Psoas muscle (tissue), 8 donors: ENCODE data around the gene APPL1. TPM values are rescaled to one million over a fixed set of nuclear protein-coding genes. Genes with fewer than 3 reads are reported as not detected.

Experiments
- ATAC-seq, 4 donors: fragments of 200-7000 bp; cut with Tn5 transposase; one replicate each; pipeline ENCODE4 v1.9.1; 2020; ENCODE audit warnings: moderate library complexity in 3 of 4, mild to moderate bottlenecking in 2 of 4
- DNase-seq, 2 donors: peaks; one replicate each; pipeline ENCODE4 v3.0.0-alpha.2; 2020
- H3K27ac ChIP-seq: fragments of 200-600 bp; one replicate; pipeline ENCODE4 v1.8.0; 2022
- H3K27me3 ChIP-seq, 3 donors: fragments of 200-600 bp in 1 of 3; one replicate each; pipeline versions ENCODE4 v1.6.1 to v1.8.0; 2013 to 2022; ENCODE audit warnings: low read length in 2 of 3, mild to moderate bottlenecking in 2 of 3, moderate library complexity in 1 of 3; ENCODE audit not compliant: insufficient read depth in 3 of 3
- H3K36me3 ChIP-seq, 2 donors: fragments of 200-600 bp in 1 of 2; one replicate each; pipeline versions ENCODE4 v1.6.1 to v1.8.0; 2013 to 2022; ENCODE audit warnings: low read depth in 1 of 2, mild to moderate bottlenecking in 1 of 2, moderate library complexity in 1 of 2; ENCODE audit not compliant: insufficient read depth in 1 of 2
- H3K4me1 ChIP-seq: fragments of 200-600 bp; one replicate; pipeline ENCODE4 v1.8.0; 2022
- H3K4me3 ChIP-seq: fragments of 200-600 bp; one replicate; pipeline ENCODE4 v1.8.0; 2022; ENCODE audit warnings: mild to moderate bottlenecking
- H3K9me3 ChIP-seq: fragments of 200-600 bp; one replicate; pipeline ENCODE4 v1.8.0; 2022
- WGBS, 3 donors: extraction: QIAGEN DNeasy Blood & Tissue Kit; methylation state at CpG; one replicate each; pipeline versions ENCODE4 v1.1.6 to v1.1.7; 2013; 5-methylcytosine and 5-hydroxymethylcytosine counted together
- intact Hi-C, 2 donors: fragments of 100-400 bp; cut with DNase I; formaldehyde crosslinking; loops; one replicate each; pipeline versions ENCODE4 v1.11.0 to v1.14.2; 2022
- long read RNA-seq, 2 donors: library from polyadenylated mRNA; unstranded; transcript quantifications; one replicate each; pipeline ENCODE4 v2.0.0, GENCODE V29; 2021
- polyA plus RNA-seq, 3 donors: library from polyadenylated mRNA; stranded (reverse); fragments of 200-250 nt; gene quantifications; one replicate each; pipeline ENCODE4 v1.2.3, GENCODE V29; 2013
- total RNA-seq, 4 donors: library from RNA; stranded (reverse); fragmentation: NEBNext Ultra II Directional in 2 of 4; extraction: Animal tissue kit (Norgen Biotek cat#: 25700) in 2 of 4; gene quantifications; one replicate each; pipeline versions ENCODE4 v1.2.1 to v1.2.4, GENCODE V29; 2021 to 2023
- TF ChIP-seq, protein P1 (sequence below): fragments of 200-600 bp; IDR thresholded peaks from one replicate; pipeline ENCODE4 v1.8.0; 2022; ENCODE audit warnings: antibody characterized with exemption
- donor health status: healthy with polysubstance abuse.
- donor health status: DM: no; HTN: no; CAD: no; lungs with moderate emphysema.
- donor health status: Bipolar disorder and iron deficiency.
- donor health status: healthy.
- donor health status: DM: yes; HTN: yes; CAD: no.
- donor health status: DM: no; HTN: no; CAD: no.
- donor health status: DM: no; HTN: no; CAD: no.
- donor health status: DM: yes; HTN: yes; CAD: no.

The APPL1 gene, protein sequence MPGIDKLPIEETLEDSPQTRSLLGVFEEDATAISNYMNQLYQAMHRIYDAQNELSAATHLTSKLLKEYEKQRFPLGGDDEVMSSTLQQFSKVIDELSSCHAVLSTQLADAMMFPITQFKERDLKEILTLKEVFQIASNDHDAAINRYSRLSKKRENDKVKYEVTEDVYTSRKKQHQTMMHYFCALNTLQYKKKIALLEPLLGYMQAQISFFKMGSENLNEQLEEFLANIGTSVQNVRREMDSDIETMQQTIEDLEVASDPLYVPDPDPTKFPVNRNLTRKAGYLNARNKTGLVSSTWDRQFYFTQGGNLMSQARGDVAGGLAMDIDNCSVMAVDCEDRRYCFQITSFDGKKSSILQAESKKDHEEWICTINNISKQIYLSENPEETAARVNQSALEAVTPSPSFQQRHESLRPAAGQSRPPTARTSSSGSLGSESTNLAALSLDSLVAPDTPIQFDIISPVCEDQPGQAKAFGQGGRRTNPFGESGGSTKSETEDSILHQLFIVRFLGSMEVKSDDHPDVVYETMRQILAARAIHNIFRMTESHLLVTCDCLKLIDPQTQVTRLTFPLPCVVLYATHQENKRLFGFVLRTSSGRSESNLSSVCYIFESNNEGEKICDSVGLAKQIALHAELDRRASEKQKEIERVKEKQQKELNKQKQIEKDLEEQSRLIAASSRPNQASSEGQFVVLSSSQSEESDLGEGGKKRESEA
- total RNA-seq, result 10 to 100 TPM; 34.9 to 56.4 (median 50.9) TPM
- polyA plus RNA-seq, result 10 to 100 TPM; 14.4 to 50.0 (median 15.4) TPM
- long read RNA-seq, donor 1, full-length matches to known transcripts, result 13 of 43 reads
- long read RNA-seq, donor 1, partial matches to known transcripts, result 21 of 43 reads
- long read RNA-seq, donor 1, other reads (novel, unspliced or antisense), result 9 of 43 reads
- long read RNA-seq, donor 2, full-length matches to known transcripts, result 28 of 103 reads
- long read RNA-seq, donor 2, partial matches to known transcripts, result 52 of 103 reads
- long read RNA-seq, donor 2, other reads (novel, unspliced or antisense), result 23 of 103 reads

DNA sequence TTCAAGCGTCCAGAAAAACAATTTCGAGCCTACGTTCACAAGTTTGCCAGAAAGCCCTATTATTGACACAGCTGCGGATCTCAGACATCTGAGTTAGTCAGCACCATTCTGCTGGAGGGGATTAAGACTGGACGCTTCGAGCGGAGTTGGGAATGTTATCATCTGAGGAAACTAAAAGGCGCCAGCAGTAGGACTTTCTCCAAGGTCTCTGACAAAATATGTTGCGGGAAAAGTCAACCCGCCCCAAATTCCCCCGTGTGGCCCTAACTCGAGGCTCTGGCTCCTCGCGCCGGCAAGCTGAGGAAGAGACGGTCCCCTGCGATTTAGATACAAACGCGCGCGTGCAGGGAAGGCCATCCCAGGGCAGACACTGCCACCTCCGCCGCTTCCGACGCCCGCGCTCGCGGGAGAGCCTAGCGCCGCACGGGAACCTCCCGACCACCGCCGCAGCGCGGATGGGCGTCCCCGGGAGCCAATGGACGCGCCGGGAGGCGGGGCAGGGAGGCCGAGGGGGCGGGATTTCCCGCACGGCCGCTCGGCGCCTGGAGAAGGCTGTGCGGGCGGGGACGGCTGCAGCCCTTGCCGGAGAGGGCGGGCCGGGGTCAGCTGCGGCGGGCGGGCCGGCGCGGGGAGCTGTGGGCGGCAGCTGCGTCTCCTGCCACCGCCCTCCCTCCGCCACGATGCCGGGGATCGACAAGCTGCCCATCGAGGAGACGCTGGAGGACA is at the start of gene APPL1:
TSS of gene APPL1 (plus strand) at position 526 of the 726 bp plus-strand sequence. CDS start at position 681, 155 bp downstream.
- Histone ChIP-seq H3K9me3 (no peaks in the 10 kb centered on the region), H3K27me3 (no peaks in the 10 kb centered on the region), H3K27ac (peak within 1 kb of the TSS; percentile 98), H3K4me3 (peak within 1 kb of the TSS; percentile 89), H3K36me3 (no peaks in the 10 kb centered on the region), H3K4me1 (peaks cover 20% of the 10 kb centered on the region)
- DNase-seq (peak; percentile 94 to 96), ATAC-seq (peak; percentile 95 to 98 (median 97))
- WGBS, 3 donors, result 0% methylated on average over 38 to 71 of the region's 71 CpGs
- TF ChIP-seq, protein P1, sequence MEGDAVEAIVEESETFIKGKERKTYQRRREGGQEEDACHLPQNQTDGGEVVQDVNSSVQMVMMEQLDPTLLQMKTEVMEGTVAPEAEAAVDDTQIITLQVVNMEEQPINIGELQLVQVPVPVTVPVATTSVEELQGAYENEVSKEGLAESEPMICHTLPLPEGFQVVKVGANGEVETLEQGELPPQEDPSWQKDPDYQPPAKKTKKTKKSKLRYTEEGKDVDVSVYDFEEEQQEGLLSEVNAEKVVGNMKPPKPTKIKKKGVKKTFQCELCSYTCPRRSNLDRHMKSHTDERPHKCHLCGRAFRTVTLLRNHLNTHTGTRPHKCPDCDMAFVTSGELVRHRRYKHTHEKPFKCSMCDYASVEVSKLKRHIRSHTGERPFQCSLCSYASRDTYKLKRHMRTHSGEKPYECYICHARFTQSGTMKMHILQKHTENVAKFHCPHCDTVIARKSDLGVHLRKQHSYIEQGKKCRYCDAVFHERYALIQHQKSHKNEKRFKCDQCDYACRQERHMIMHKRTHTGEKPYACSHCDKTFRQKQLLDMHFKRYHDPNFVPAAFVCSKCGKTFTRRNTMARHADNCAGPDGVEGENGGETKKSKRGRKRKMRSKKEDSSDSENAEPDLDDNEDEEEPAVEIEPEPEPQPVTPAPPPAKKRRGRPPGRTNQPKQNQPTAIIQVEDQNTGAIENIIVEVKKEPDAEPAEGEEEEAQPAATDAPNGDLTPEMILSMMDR, result no peak
- intact Hi-C loops, result loop anchor here (5.0 to 10.0 kb wide), 4 partner anchors 55 to 233 kb away; partner anchors contain the start of gene IL17RD (in 1 of the 2)

DNA sequence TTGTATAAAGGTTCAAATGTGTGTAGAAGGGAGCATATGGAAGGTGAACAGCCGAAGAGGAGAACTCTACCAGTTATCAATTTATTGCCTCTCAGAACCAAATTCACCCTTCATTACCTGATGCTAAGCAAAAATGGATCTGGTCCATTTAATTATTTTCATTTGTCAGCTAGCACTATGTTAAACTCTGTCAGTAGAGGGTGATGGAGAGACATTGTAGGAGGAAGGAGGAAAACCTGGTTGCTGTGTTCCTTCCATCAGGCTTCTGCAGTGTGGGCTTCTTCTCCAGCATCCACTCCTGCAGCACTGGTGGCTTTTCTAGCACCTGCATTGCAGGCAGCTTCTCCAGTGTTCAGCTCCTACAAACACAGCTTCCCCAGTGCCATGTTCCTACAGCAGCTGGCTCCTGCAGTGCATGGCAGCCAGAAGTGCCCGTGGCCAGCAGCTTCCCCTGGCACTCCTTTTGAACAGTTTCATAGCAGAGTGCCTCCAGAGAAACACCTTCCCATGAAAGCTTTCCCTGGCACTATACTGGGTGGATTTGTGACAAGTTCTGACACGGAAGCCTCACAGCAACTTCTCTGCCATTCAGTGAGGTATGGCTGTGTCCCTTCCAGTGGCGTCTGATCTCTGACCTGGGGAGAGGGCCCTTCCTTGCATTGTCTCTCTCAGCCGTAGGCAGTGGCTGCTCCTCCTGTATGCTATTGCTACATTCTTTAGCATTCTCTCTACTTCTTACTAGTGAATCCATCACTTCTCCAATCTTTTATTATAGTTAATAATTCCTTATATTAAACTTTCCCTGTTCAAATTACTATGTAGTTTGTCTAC is 47.7 kb upstream of the APPL1 start:
- intact Hi-C loops, result no loop called here
- TF ChIP-seq, protein P1, result peak; percentile 25
- ATAC-seq, result peak in 1 of 4 donors; percentile 56
- Histone ChIP-seq H3K36me3 (no peaks in the 10 kb centered on the region), H3K27ac (no peak overlapping the region), H3K4me1 (no peaks in the 10 kb centered on the region), H3K9me3 (no peaks in the 10 kb centered on the region), H3K27me3 (no peaks in the 10 kb centered on the region), H3K4me3 (no peak overlapping the region)
- DNase-seq, result no peak
- WGBS, 3 donors, result 55 to 65% (median 64%) methylated on average over 5 of the region's 5 CpGs

DNA sequence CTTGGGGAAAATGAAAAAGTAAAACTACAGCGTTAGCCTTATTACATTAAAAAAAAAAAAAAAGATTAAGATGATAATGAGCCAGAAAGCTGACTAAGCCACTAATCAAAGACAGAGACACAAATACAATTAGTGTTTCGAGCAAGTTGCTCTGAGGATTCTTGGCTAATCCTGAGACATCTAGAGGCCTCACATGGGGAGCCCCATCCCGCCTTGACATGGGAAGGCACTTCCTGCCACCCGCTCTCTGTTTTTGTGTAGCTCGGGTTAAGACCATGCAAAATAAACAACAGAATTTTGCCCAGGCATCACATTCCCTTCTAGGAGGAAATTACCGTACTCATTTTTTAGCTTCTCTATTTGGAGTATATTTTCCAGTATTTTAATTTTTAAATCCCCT is 43.0 kb upstream of the APPL1 start:
- Histone ChIP-seq H3K4me3 (no peak overlapping the region), H3K27me3 (no peaks in the 10 kb centered on the region), H3K27ac (no peak overlapping the region), H3K36me3 (no peaks in the 10 kb centered on the region), H3K4me1 (no peaks in the 10 kb centered on the region), H3K9me3 (no peaks in the 10 kb centered on the region)
- 53 to 56% (median 54%) methylated on average over 6 of the region's 6 CpGs for WGBS, 3 donors
- DNase-seq (no peak), ATAC-seq (no peak)
- intact Hi-C loops, result no loop called here
- TF ChIP-seq, protein P1, result no peak

DNA sequence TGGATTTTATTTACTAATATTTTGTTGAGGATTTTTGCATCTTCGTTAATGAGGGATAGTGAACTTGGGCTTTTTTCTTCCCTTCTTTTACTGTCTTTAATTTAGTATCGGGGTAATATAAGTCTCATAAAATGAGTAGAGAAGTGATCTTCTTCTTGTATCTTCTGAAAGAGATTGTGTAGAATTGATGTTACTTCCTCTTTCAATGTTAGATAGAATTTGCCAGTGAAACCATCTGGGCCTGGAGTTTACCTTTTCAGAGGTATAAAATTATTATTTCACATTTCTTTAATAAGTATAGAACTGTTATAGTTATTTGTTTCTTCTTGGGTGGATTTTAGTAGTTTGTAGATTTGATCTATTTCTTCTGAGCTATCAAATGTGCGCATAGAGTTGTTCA is 35.5 kb upstream of the APPL1 start:
- DNase-seq (no peak), ATAC-seq (no peak)
- intact Hi-C loops, result no loop called here
- H3K27ac ChIP-seq, result no peak overlapping the region
- H3K36me3 ChIP-seq, result no peaks in the 10 kb centered on the region
- peaks cover 0 to 3% (median 0%) of the 10 kb centered on the region in 3 donors for H3K27me3 ChIP-seq
- H3K4me3 ChIP-seq, result no peak overlapping the region
- 95 to 98% (median 97%) methylated on average over 3 of the region's 3 CpGs for WGBS, 3 donors
- no peaks in the 10 kb centered on the region for H3K9me3 ChIP-seq
- TF ChIP-seq, protein P1, result no peak
- H3K4me1 ChIP-seq, result no peaks in the 10 kb centered on the region
